NCI-H446 (cell line): ENCODE results near the gene TXNDC17.
"Not testable (repeated sequence)": the region's sequence is repeated elsewhere in the genome, so short reads cannot be mapped to it uniquely, and the experiment has no call there.

Experiments
- DNase-seq, 2 experiments: peaks; one replicate each; lab custom pipeline; 2025; lab: John Stamatoyannopoulos, UW

Gene TXNDC17

DNA sequence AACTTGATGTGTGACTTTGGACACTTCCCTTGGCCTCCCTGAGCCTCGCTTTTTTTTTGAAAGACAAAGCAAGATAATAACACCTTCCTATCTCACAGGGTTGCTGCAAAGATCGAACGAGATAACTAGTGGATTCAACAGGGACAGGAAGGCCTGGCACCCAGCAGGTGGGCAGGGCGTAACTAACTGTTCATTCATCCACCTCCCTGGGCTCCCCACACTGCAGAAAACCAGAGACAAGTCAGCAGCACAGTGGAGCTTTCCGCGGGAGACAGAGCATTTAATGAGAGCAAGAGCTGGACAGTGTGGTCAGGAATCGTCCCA is 43.6 kb downstream of the TXNDC17 start:
- DNase-seq = no peak

DNA sequence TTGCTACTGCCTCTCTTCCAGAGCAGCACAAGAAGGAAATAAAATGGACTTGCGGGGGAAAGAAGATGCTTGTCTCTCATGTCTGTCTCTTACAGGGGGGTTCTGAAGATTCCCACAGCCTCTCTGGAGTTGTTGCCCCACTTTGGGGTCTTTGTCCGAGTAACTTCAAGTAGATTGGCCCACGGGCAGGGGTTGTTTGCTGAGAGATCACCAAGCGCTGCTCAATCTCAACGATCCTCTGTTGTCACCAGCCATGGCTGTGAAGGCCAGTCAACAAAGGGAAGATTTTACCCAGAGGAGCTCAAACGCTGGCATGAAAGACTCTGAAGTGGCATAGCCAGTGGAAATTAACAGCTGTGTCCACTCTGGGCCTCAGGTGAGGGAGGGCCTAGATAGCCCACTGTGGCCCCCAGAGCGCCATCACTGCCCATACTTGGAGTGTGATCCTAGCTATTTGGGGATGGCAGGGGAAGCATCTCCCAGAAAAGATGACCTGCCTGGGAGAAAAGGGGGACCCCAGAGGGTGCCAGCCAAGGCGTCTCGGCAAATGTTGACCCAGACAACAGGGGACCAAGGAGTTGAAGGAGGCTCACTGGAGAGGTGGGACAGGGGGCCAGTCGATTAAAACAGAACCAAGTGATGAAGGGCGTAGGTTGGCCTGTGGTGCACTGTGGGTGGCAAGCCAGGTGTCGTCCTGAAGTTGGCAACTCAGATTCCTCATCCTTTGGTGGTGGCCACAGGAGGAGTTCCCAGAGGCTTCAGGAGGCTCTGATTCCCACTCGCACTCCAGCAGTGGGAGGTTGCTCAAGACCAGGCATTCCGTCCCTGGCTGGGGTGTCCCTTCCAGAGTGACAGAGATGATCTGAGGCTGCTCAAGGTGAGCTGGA is 44.3 kb downstream of the TXNDC17 start:
- DNase-seq = no peak

DNA sequence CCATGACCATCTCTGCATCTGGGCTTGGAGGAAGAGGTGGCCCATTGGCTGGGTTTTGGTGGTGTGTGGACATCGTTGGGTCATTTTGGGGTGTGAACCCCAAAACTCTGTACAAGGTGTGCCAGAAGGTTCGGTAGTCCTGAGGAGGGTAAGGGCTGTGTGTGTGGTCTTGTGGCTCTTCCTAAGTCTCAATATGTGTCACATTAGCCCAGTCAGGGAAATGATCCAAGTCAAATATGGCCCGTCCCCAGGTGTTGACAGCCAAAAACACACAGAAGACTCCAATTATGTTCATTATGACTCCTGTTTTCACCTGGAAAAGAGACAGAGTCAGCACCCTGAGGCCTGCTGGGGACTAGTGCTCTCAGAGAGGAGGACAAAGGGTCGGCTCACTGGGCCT is 45.2 kb downstream of the TXNDC17 start:
- no peak for DNase-seq

DNA sequence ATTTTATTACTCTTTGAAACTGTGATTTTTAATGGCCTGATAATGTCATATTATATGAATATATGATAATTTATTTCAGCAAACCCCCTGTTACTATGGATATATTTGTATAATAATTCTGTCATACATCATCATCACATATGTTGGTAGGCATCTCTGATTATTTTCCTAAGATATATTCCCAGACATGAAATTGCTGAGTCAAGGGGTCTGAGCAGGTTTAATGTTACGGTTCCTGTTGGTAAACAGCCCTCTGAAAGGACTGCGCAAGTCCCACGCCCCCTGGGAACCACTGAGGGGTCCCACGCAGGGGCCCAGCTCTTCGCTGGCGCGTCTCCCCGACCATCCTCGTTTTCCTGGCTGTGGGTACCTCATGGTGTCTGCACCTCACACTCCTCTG is 48.1 kb downstream of the TXNDC17 start:
- no peak for DNase-seq

DNA sequence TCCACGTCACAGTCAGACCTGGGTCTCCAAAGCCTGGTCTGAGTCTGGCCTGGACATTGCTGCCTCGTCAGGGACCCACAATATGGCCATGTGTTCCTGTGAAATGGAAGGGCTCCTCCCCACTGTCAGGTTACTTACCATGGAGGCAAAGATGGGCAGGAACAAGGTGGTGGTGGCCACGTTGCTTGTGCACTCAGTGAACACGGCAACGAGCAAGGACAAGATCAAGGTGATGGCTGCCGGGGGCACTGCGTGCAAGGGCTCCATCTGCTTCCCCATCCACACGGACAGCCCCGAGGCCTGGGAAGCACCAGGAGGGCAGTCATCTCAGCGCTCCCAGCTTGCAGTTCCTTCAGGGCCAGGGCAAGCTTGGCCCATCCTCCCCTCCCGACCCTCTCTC is 49.8 kb downstream of the TXNDC17 start:
- no peak for DNase-seq

DNA sequence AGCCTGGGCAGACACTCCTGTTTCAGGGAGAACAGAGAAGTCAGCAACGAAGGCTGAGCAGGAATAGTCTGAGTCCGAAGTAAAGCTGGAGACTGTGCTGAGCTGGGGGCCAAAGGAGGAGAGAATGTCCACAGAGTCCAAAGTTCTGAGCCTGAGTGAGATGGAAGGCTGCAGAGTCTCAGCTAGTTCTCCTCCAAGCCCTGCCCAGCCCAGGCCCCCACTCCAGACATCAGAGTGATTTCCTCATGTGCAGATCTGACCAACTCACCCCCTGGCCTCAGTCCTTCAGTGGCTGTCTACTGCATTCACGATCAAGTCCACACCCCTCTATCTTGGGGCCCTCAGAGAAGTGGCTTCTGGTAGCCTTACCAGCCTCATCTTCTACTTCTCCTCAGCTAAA is 50.7 kb downstream of the TXNDC17 start:
- DNase-seq = no peak

DNA sequence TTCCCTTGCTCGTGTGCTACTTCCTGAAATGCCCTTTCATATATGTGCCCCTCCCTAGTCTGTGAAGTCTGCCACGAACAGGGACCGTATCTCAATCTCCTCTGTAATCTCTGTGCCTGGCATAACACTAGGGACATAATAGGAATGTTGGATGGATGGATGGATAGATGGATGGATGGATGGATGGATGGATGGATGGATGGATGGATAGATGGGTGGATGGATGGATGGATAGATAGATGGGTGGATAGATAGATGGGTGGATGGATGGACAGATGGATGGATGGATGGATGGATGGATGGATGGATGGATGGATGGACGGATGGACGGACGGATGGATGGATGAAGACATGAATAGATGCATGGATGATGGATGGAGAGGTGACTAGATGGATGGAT is 51.1 kb downstream of the TXNDC17 start:
- not testable (repeated sequence) for DNase-seq
